HCEC 1CT (cell line): ENCODE results near the gene CFDP1.

Experiments used
- DNase-seq: peaks from one replicate; pipeline ENCODE4 v3.0.0-alpha.2; 2017

Gene CFDP1

GRCh38 chr16:75402821-75403475 lies 30.4 kb downstream of the CFDP1 start:
- DNase-seq: peak; percentile 40

GRCh38 chr16:75402159-75402820 lies 31.0 kb downstream of the CFDP1 start:
- DNase-seq: peak; percentile 17

GRCh38 chr16:75401691-75402090 lies 31.6 kb downstream of the CFDP1 start:
- DNase-seq: no peak

- DNase-seq: no peak
Observed at GRCh38 chr16:75398333-75398732, 35.0 kb downstream of the CFDP1 start.

- no peak for DNase-seq
Observed at GRCh38 chr16:75394941-75395340, 38.4 kb downstream of the CFDP1 start.

- no peak for DNase-seq
Observed at GRCh38 chr16:75392906-75393305, 40.4 kb downstream of the CFDP1 start.

- DNase-seq: no peak
Observed at GRCh38 chr16:75390926-75391653, 42.2 kb downstream of the CFDP1 start.

GRCh38 chr16:75389096-75389690 lies 44.1 kb downstream of the CFDP1 start:
- DNase-seq: no peak

GRCh38 chr16:75387951-75388350 lies 45.4 kb downstream of the CFDP1 start:
- no peak for DNase-seq

GRCh38 chr16:75385507-75386152 lies 47.7 kb downstream of the CFDP1 start:
- DNase-seq: peak; percentile 79

GRCh38 chr16:75383141-75383540 lies 50.2 kb downstream of the CFDP1 start:
- no peak for DNase-seq

- DNase-seq: no peak
Observed at GRCh38 chr16:75382611-75383010, 50.7 kb downstream of the CFDP1 start.

- peak; percentile 68 for DNase-seq
Observed at GRCh38 chr16:75380870-75381269, 52.4 kb downstream of the CFDP1 start.

GRCh38 chr16:75379911-75380847 lies 53.1 kb downstream of the CFDP1 start:
- no peak for DNase-seq

GRCh38 chr16:75379339-75379738 lies 54.0 kb downstream of the CFDP1 start:
- DNase-seq: peak; percentile 12

- peak; percentile 19 for DNase-seq
Observed at GRCh38 chr16:75378616-75379015, 54.7 kb downstream of the CFDP1 start.

GRCh38 chr16:75377729-75378386 lies 55.4 kb downstream of the CFDP1 start:
- peak; percentile 97 for DNase-seq

- no peak for DNase-seq
Observed at GRCh38 chr16:75376475-75377161, 56.7 kb downstream of the CFDP1 start.

- DNase-seq: no peak
Observed at GRCh38 chr16:75374388-75374787, 58.9 kb downstream of the CFDP1 start.

- peak; percentile 38 for DNase-seq
Observed at GRCh38 chr16:75372236-75372856, 61.0 kb downstream of the CFDP1 start.
